Measurements from ENCODE around the gene EEF1AKMT3. TPM values are rescaled to one million over a fixed set of nuclear protein-coding genes. Genes with fewer than 3 reads are reported as not detected.

Gene EEF1AKMT3
- total and polyA plus RNA-seq, 9 of the 15 experiments (the other 6 are each of a cell fraction or from before 2014, with no cell fraction given), result 4.1 to 17.2 (median 7.9) TPM

DNA sequence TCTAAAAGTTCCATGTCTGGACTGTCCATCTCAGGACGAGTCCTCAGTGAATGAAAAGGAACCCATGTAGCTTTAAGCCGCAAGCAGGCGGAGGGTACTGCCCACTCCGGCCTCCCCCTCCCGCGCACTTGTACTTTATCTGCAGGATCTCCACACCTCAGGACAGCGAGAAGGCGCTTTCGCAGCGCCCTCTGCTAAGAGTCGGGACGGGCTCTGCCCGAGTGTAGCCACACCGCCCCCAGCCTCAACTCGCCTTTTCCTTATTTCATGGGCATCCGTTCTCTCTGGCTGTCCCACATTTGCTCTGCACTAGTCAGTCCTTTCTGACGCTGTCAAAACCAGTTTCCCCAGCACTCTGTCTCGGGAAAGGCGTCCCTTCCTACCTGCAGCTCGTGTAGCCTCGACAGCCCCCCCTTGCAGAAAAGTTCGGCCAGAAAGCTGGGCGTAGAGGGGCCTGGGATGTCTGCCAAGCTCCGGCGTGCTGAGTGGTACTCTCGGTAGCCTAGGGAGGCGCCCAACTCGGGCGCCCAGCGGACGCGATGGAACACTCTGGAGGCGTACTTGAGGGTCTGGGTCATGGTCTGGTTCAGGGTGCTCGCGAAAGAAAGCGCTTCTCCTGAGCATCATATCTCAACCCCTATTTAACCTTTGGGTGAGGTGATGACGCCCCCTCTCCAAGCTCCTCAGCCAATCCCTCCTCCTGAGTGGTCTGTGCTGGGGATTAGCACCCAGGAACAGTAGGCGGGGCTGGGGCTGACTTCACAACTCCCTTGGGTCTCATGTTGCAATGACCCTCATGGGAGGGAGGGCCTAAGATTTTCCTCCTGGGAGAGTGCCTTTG is 5.7 kb upstream of the EEF1AKMT3 start, which contains the start of gene CYP27B1 (continued):
- TF ChIP-seq, protein P1, sequence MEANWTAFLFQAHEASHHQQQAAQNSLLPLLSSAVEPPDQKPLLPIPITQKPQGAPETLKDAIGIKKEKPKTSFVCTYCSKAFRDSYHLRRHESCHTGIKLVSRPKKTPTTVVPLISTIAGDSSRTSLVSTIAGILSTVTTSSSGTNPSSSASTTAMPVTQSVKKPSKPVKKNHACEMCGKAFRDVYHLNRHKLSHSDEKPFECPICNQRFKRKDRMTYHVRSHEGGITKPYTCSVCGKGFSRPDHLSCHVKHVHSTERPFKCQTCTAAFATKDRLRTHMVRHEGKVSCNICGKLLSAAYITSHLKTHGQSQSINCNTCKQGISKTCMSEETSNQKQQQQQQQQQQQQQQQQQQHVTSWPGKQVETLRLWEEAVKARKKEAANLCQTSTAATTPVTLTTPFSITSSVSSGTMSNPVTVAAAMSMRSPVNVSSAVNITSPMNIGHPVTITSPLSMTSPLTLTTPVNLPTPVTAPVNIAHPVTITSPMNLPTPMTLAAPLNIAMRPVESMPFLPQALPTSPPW (CRISPR knock-in tag; IDR thresholded peaks at IDR 0.05), result peak; percentile 73
- peak; percentile 67 for TF ChIP-seq ZBTB5 (IDR thresholded peaks at IDR 0.05)
- TF ChIP-seq RBFOX2 (IDR thresholded peaks at IDR 0.05; ENCODE audit: low read depth, low read length), result peak; percentile 38; the same call in 1 of the 2 replicates
- TF ChIP-seq MCM5 (IDR thresholded peaks at IDR 0.05; ENCODE audit: low read depth), result no peak
- no peak for TF ChIP-seq RUNX1 (IDR thresholded peaks at IDR 0.05; ENCODE audit: low read depth)
- TF ChIP-seq EGR1 (conservative IDR thresholded peaks at IDR 0.05), result peak; percentile 30
- TF ChIP-seq POLR2G (IDR thresholded peaks at IDR 0.05; ENCODE audit: low read depth, low read length), result peak; percentile 46
- TF ChIP-seq TAF7 (tag; IDR thresholded peaks at IDR 0.05), result no peak
- no peak for TF ChIP-seq ZNF384 (IDR thresholded peaks at IDR 0.05; ENCODE audit: low read depth, low read length)
- TF ChIP-seq NRF1 (conservative IDR thresholded peaks at IDR 0.05 in 1 of 2, IDR thresholded peaks at IDR 0.05 in 1 of 2), result peak; percentile 13 to 20; a peak in 2 of 4 replicates
- TF ChIP-seq, protein P2, sequence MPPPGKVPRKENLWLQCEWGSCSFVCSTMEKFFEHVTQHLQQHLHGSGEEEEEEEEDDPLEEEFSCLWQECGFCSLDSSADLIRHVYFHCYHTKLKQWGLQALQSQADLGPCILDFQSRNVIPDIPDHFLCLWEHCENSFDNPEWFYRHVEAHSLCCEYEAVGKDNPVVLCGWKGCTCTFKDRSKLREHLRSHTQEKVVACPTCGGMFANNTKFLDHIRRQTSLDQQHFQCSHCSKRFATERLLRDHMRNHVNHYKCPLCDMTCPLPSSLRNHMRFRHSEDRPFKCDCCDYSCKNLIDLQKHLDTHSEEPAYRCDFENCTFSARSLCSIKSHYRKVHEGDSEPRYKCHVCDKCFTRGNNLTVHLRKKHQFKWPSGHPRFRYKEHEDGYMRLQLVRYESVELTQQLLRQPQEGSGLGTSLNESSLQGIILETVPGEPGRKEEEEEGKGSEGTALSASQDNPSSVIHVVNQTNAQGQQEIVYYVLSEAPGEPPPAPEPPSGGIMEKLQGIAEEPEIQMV (tag; conservative IDR thresholded peaks at IDR 0.05; ENCODE audit: low read depth), result peak; percentile 92
- no peak for TF ChIP-seq ZNF778 (CRISPR knock-in tag; IDR thresholded peaks at IDR 0.05)
- no peak for TF ChIP-seq ZNF324 (CRISPR knock-in tag; IDR thresholded peaks at IDR 0.05)
- TF ChIP-seq ELF2 (CRISPR knock-in tag; IDR thresholded peaks at IDR 0.05), result no peak
- peak; percentile 52 for TF ChIP-seq NFIC (IDR thresholded peaks at IDR 0.05)
- no peak for TF ChIP-seq NR3C1 (CRISPR knock-in tag; IDR thresholded peaks at IDR 0.05)
- no peak for TF ChIP-seq XRCC3 (IDR thresholded peaks at IDR 0.05)
- TF ChIP-seq CC2D1A (IDR thresholded peaks at IDR 0.05), result peak; percentile 54; the same call in 1 of the 2 replicates
- TF ChIP-seq L3MBTL2 (IDR thresholded peaks at IDR 0.05), result peak; percentile 43
- 0 out of 2 replicates have a peak, but pooled peaks have one; percentile 7 for TF ChIP-seq POLR2AphosphoS5 (IDR thresholded peaks at IDR 0.05; ENCODE audit: control insufficient read depth, insufficient read depth, low read depth, low read length)
- no peak for TF ChIP-seq FIP1L1 (IDR thresholded peaks at IDR 0.05; ENCODE audit: low read depth, low read length, poor library complexity, severe bottlenecking)
- TF ChIP-seq ZNF644 (tag; IDR thresholded peaks at IDR 0.05; ENCODE audit: low read depth), result no peak
- no peak for TF ChIP-seq ZNF583 (CRISPR knock-in tag; IDR thresholded peaks at IDR 0.05)

Data from K562 (cell line).